Fibroblast of lung (primary cell): ENCODE data around the gene ZNF638. TPM values are rescaled to one million over a fixed set of nuclear protein-coding genes. Genes with fewer than 3 reads are reported as not detected.
A peak's percentile ranks its signal among the peaks of the same experiment; 100 is the strongest.

Experiments
- DNase-seq, 2 donors: peaks; one replicate each; pipeline versions ENCODE4 v3.0.0 to v3.0.0-alpha.2; 2010; ENCODE audit warnings: low read depth in 2 of 2
- H2AFZ ChIP-seq: 2 replicates; pipeline ENCODE4 v1.5.1; 2012; ENCODE audit warnings: low read length, control low read depth, inconsistent platforms
- H3K27ac ChIP-seq: 2 replicates; pipeline ENCODE4 v1.5.1; 2011; ENCODE audit warnings: low read length, control low read depth; ENCODE audit not compliant: insufficient read depth
- H3K27me3 ChIP-seq: 2 replicates; pipeline ENCODE4 v1.5.1; 2011; ENCODE audit warnings: mild to moderate bottlenecking, low read length; ENCODE audit not compliant: control insufficient read depth, insufficient read depth
- H3K36me3 ChIP-seq: 2 replicates; pipeline ENCODE4 v1.5.1; 2011; ENCODE audit warnings: low read length; ENCODE audit not compliant: control insufficient read depth, insufficient read depth
- H3K4me1 ChIP-seq: 2 replicates; pipeline ENCODE4 v1.5.1; 2011; ENCODE audit warnings: low read length; ENCODE audit not compliant: control insufficient read depth, insufficient read depth; ENCODE audit errors: extremely low read depth
- H3K4me2 ChIP-seq: 2 replicates; pipeline ENCODE4 v1.5.1; 2011; ENCODE audit warnings: low read length, control low read depth; ENCODE audit not compliant: insufficient read depth; ENCODE audit errors: extremely low read depth
- H3K4me3 ChIP-seq, 4 experiments: fragments of 200-600 bp in 1 of 4; sonication (generic) in 1 of 4; replicated peaks in 1 of 4; 2 replicates each; pipeline ENCODE4 v1.5.1; 2011 to 2016; ENCODE audit warnings: low read length in 4 of 4, low read depth in 3 of 4, mild to moderate bottlenecking in 3 of 4, control low read depth in 2 of 4, inconsistent platforms in 1 of 4, mixed read lengths in 1 of 4; ENCODE audit not compliant: insufficient read depth in 1 of 4; ENCODE audit errors: control extremely low read depth in 1 of 4
- H3K79me2 ChIP-seq: 2 replicates; pipeline ENCODE4 v1.5.1; 2012; ENCODE audit warnings: mild to moderate bottlenecking, low read length, inconsistent platforms; ENCODE audit not compliant: control insufficient read depth, insufficient read depth
- H3K9ac ChIP-seq: 2 replicates; pipeline ENCODE4 v1.5.1; 2011; ENCODE audit warnings: mild to moderate bottlenecking, low read length, control low read depth; ENCODE audit not compliant: insufficient read depth
- H3K9me3 ChIP-seq: 2 replicates; pipeline ENCODE4 v1.5.1; 2012; ENCODE audit warnings: low read depth, low read length; ENCODE audit not compliant: control insufficient read depth, insufficient read depth
- H4K20me1 ChIP-seq: 2 replicates; pipeline ENCODE4 v1.5.1; 2011; ENCODE audit warnings: low read length; ENCODE audit not compliant: control insufficient read depth, insufficient read depth; ENCODE audit errors: extremely low read depth
- CTCF ChIP-seq, 2 donors: IDR thresholded peaks in 1 of 2; conservative IDR thresholded peaks in 1 of 2; 1 replicate in 1 of 2; 2 replicates in 1 of 2; pipeline ENCODE4 v1.5.1; 2011 to 2012; ENCODE audit warnings: low read length in 2 of 2, control low read depth in 1 of 2, inconsistent platforms in 1 of 2, low read depth in 1 of 2, mild to moderate bottlenecking in 1 of 2
- EZH2 ChIP-seq: IDR thresholded peaks from 2 replicates; pipeline ENCODE4 v1.5.1; 2012; ENCODE audit warnings: low read length, control low read depth, mild to moderate bottlenecking; ENCODE audit errors: missing control alignments
- polyA plus RNA-seq, 2 donors: library from polyadenylated mRNA; depleted of rRNA in 1 of 2; stranded (reverse) in 1 of 2; unstranded in 1 of 2; fragments of >200 nt; gene quantifications; 2 replicates each; pipeline ENCODE4 v1.2.1, GENCODE V29; 2011 to 2012; ENCODE audit warnings: missing spikeins in 1 of 2
- total RNA-seq: library from RNA; depleted of rRNA; stranded (reverse); fragments of >200 nt; gene quantifications from 2 replicates; pipeline ENCODE4 v1.2.1, GENCODE V29; 2014

The ZNF638 gene
- total and polyA plus RNA-seq, 2 donors (not counting 1 experiment from before 2014, with no cell fraction given), result 63.8 to 190 TPM

- no peak overlapping the region for H3K4me2 ChIP-seq
- TF ChIP-seq CTCF (conservative IDR thresholded peaks at IDR 0.05 in 1 of 2, IDR thresholded peaks at IDR 0.05 in 1 of 2; ENCODE audit: low read depth in 1 of 2, low read length in 2 of 2), result no peak
- TF ChIP-seq EZH2, result no peak
- H3K79me2 ChIP-seq, result peaks cover 80% of the 10 kb centered on the region
- H3K4me1 ChIP-seq, result peaks cover 2% of the 10 kb centered on the region
- H4K20me1 ChIP-seq, result peaks cover 8% of the 10 kb centered on the region
- no peak overlapping the region for H3K9ac ChIP-seq
- H3K4me3 ChIP-seq, result no peak overlapping the region
- no peak for DNase-seq
- no peaks in the 10 kb centered on the region for H3K36me3 ChIP-seq
- no peaks in the 10 kb centered on the region for H3K27me3 ChIP-seq
- no peak overlapping the region for H2AFZ ChIP-seq
- no peaks in the 10 kb centered on the region for H3K9me3 ChIP-seq
- H3K27ac ChIP-seq, result no peak overlapping the region
Observed at GRCh38 chr2:71341645-71342044, 10.1 kb downstream of the ZNF638 start.

- H3K79me2 ChIP-seq, result peaks cover 66% of the 10 kb centered on the region
- H3K36me3 ChIP-seq, result peaks cover 5% of the 10 kb centered on the region
- DNase-seq, result no peak
- no peak overlapping the region for H3K9ac ChIP-seq
- H3K9me3 ChIP-seq, result no peaks in the 10 kb centered on the region
- H3K4me1 ChIP-seq, result no peaks in the 10 kb centered on the region
- no peak for TF ChIP-seq CTCF (conservative IDR thresholded peaks at IDR 0.05 in 1 of 2, IDR thresholded peaks at IDR 0.05 in 1 of 2; ENCODE audit: low read depth in 1 of 2, low read length in 2 of 2)
- no peak for TF ChIP-seq EZH2
- H3K27me3 ChIP-seq, result no peaks in the 10 kb centered on the region
- no peak overlapping the region for H2AFZ ChIP-seq
- H3K4me3 ChIP-seq, result no peak overlapping the region
- H3K27ac ChIP-seq, result no peak overlapping the region
- H3K4me2 ChIP-seq, result no peak overlapping the region
- H4K20me1 ChIP-seq, result peaks cover 10% of the 10 kb centered on the region
Observed at GRCh38 chr2:71346065-71346464, 14.5 kb downstream of the ZNF638 start.

- peak; percentile 18 to 20 for DNase-seq
Observed at GRCh38 chr2:71347517-71347916, 15.9 kb downstream of the ZNF638 start.

More at GRCh38 chr2:71347517-71347916, 15.9 kb downstream of the ZNF638 start:
- H3K27me3 ChIP-seq, result no peaks in the 10 kb centered on the region
- no peaks in the 10 kb centered on the region for H3K4me1 ChIP-seq
- peaks cover 5% of the 10 kb centered on the region for H3K36me3 ChIP-seq
- H3K9me3 ChIP-seq, result no peaks in the 10 kb centered on the region
- no peak overlapping the region for H3K9ac ChIP-seq
- peaks cover 8% of the 10 kb centered on the region for H4K20me1 ChIP-seq
- no peak overlapping the region for H2AFZ ChIP-seq
- peaks cover 58% of the 10 kb centered on the region for H3K79me2 ChIP-seq
- H3K4me3 ChIP-seq, result no peak overlapping the region
- no peak overlapping the region for H3K4me2 ChIP-seq
- no peak overlapping the region for H3K27ac ChIP-seq
- TF ChIP-seq CTCF (conservative IDR thresholded peaks at IDR 0.05 in 1 of 2, IDR thresholded peaks at IDR 0.05 in 1 of 2; ENCODE audit: low read depth in 1 of 2, low read length in 2 of 2), result no peak
- TF ChIP-seq EZH2, result no peak
